HCEC 1CT (cell line): ENCODE results near the gene GOLGA3.
"Not testable (repeated sequence)": the region's sequence is repeated elsewhere in the genome, so short reads cannot be mapped to it uniquely, and the experiment has no call there.

Experiments used
- DNase-seq: peaks from one replicate; pipeline ENCODE4 v3.0.0-alpha.2; 2017

Gene GOLGA3

DNA sequence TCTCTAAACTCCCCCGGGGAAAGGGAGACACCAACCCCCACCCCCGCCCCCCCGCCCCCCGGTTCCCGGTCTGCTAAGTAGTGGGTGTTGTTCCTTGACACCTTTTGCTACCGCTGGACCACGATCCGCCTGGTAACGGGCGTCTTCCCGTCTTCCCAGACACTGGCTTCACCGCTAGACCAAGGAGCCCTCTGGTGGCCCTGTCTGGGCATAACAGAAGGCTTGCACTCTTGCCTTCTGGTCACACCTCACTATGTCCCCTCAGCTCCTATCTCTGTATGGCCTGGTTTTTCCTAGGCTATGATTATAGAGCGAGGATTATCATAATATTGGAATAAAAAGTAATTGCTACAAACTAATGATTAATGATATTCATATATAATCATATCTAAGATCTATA lies 19.3 kb downstream of the GOLGA3 start:
- not testable (repeated sequence) for DNase-seq

DNA sequence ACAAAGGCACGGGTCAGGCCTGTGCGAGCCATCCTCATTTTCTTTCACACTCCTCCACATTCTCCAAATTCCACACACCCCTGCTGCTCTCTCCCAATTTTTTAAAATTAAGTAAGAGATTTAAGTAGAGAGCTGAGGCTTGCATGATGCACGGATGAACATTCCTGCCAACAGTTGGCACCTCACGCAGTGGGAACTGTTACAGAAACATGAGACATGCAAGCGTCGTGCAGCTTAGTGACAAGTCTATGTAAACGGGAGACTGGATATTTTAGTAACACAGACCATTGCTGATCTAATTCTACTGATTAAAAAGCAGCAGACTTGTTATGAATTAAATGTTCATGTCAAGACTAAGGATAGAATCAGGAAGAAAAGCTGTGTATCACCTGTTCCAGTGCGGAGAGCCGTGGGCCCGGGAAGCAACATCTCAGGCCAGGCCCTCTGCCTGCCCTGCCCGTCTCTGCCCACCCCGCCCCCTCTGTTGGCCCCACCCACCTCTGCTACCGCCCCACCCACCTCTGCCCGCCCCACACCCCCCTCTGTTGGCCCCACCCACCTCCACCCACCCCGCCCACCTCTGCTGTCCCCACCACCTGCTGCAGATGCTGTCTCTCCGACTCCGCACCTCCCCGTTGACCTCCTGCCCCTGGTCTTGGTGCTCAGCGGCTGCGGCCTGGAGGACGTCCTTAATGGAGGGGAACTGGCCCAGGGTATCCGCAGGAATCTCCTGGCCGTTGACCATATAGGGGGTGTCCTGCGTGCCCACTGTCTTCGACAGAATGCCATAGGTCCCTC lies 21.2 kb downstream of the GOLGA3 start:
- no peak for DNase-seq

DNA sequence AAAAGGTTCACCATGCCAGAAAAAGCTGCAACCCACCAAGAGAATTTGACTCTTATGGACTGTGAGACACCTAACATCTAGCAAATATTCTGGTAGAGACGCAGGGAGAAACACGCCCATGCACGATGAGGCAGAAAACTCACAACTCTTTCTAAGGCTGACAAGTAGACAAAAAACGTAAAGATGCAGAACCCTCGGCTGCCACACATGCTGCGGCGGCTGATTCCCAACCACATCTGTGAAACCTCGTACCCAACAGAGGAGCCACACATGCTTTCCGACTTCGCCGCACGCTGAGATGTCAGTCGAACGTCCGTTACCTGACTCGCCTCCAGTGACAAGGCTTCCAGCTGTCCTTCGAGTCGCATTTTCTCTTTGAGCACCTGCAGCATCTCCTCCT lies 21.8 kb downstream of the GOLGA3 start:
- DNase-seq = no peak

DNA sequence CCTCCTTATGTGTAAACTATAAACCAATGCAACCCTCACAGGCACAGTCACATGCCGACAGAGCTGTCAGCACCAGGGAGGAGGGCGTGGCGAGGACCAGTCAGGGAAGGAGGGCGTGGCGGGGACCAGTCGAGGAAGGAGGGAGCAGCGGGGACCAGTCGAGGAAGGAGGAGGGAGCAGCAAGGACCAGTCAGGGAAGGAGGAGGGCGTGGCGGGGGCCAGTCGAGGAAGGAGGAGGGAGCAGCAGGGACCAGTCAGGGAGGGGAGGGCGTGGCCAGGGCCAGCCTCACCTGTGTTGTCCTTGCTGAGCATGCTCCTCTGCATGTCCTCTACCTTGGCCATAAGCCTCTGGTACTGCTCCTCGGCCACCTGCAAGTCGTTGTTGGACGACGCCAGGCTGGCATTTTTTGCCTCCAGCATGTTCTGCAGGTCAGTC lies 24.2 kb downstream of the GOLGA3 start:
- DNase-seq = no peak

DNA sequence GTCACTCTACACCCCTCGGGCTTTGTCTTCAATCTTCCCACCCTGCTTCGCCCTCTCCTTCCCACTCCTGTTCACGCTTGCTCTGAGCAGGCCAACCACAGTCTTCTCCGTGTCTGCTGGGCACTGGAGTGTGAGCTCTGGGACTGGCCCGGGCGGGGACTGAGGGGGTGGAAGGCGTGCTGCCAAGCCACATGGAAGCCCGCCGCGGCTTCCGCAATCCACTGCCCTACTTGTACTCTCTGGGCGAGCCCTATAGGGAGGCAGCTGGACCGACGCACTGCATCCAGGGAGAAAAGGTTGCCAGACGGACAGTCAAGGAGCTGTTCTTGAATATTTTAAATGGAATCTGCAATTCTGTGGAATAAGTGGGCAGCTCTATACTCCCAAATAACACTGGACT lies 24.8 kb downstream of the GOLGA3 start:
- no peak for DNase-seq

DNA sequence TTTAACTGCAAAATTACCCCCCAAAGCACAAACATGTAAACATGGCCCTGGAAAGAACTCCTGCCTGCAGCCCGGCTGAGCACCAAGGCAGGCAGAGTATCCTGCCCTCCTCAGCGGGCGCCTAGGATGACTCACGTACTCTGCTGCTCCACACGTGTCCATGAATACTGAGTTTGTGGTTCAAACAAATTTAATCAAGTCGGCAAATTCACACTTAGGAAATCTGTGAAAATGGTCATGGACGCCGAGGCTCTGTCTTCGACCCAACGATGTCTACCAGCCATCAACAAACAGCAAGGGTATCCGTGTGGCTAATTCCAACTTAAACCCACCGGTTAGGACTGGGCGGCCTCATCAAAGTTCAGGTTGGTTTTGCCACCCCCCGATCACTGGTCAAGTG lies 25.5 kb downstream of the GOLGA3 start:
- no peak for DNase-seq

DNA sequence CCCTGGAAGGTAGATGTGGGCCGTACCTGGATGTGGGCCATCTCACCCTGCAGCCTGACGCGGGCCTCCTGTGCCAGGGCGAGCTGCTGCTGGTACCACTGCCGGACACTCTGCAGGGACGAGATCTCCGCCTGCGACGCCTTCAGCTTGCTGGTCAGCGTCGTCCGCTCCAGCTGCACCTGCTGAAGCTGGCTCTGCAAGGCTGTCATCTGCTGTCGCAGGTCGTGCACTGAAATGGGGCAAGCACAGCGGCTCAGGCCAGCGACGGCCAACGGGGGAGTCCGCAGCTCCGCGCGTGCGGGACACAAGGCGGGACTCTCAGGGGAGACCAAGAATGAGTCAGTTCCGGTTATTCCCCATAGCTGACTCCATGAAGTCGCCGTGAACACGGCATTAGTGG lies 26.9 kb downstream of the GOLGA3 start:
- DNase-seq = no peak

DNA sequence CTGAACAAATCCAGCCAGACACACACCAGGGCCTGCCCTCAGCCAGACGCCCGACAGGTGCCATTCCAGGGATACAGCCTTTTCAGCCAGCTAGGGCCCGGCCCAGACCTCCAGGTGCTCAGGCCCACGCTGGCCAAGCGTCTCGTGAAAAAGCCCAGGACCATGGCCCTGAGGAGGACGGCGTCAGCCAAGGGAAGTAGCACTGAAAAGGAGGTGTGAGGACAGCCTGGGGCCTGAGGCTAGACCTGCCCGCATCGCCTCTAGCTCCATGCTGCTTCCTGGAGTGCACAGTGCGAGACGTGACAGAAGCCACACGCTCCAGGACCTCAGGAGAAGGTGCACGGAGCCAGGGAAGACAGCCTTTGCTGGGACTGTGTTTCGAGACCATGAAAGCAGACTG lies 29.8 kb downstream of the GOLGA3 start:
- DNase-seq = no peak

DNA sequence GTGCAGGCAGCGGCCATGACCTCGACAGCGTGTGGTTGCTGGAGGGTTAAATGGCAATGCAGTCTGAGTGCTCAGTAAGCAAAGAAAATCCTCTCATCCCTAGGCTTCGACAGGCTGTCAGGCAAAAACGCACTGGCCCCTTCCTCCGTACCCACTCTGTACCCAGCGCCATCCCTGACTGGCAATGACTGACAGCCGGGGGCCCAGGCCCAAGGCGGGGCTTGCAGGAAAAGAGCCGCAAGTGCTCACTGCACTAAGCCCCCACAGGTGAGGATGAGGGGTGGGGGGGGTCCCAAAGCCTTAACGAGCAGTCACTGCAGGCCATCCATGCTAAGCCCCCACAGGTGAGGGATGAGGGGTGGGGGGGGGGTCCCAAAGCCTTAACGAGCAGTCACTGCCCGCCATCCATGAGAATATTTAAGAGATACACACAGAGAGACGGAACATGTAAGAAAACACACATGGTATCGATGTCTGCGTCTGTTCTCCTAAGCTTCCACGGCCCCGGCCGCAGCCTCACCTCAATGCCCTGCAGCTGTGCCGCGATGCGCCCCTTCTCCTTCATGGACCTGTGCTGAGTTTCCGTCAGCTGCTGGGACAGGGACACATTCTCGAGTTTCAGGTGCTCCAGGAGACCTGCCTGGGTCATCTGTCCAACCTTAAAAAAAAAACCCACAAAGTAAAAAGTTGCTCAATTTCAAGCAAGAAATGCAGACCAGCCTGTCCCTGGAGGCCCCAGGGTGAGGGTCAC lies 30.7 kb downstream of the GOLGA3 start:
- no peak for DNase-seq

DNA sequence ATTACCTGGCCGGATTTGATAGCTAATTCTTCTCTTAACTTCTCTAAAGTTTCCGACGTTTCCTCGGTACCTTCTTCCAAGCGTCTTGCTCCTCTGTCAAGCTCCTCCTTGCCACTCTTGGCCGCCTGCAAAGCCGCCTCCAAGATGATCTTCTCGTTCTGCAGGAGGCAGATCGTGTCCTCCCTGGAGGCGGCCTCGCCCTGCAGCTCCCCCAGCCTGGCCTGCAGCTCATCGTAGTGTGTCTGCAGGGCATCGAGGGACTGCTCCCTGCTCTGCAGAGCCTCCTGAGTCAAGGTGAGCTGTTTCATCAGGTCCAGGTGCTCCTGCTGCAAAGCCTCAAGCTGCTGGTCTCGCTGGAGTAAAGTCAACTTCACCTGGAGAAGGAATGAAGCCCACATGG lies 32.8 kb downstream of the GOLGA3 start:
- no peak for DNase-seq

DNA sequence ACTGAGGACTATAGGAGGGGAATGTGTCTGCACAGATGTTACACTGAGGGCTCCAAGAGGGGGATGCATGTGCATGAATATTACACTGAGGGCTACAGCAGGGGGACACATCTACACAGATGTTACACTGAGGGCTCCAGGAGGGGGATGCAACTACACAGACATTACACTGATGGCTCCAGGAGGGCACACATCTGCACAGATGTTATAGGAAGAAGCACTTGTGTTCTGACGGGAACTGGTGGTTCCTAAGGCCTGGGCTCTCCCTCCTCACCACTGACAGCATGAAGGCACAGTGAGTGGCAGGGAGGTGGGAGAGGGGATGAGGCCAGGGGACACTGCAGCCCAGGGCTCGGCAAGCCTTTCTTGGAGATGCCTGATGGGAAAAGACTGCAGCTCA lies 36.7 kb downstream of the GOLGA3 start:
- DNase-seq = not testable (repeated sequence)

DNA sequence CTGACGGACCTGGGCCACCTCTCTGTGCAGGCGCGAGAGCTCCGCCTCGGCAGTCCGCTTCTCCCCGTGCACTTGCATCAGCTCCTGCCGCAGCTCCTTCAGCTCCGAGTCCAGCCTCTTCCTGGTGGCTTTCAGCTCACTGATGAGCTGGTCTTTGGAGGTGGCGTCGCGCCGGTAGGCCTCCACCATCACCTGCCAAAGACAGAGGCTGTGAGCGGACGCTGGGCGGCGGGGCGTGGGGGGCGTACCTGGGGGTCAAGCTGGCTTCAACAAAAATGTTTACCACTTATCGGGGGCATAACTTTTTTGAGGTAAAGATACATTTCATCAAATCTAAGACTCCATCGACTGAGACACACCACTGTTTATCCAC lies 39.6 kb downstream of the GOLGA3 start:
- no peak for DNase-seq

DNA sequence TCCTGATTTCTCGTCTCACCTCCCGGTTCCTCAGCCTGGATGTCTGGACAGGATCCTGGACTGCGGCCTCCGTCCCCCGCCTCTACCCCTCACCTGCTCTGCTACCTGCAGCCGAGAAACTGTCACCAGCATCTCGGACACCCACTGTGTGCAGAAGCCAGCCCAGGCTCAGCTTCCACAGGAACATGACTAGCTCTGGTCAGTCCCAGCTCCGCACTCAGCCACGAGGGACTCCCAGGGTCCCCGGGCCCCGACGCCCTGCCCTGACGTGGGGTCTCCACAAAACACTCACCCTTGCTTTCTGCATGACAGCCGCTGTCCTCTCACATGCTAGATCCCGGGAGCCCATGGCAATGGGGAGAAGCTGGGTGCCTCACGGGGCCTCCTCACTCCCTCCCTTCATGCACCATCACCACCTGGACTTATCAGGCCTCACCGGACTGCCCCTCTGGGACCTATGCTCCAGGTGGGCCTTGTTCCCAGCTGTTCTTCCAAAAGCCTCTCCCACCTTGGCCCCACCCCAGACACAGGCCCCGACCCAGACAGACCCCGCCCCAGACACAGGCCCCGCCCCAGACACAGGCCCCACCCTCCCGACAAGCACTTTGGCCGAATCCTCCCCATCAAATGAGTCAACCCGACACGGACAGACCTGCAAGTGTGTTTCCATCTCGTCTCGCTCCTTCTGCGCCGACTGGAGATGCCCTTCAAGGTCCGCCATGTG lies 40.1 kb downstream of the GOLGA3 start:
- no peak for DNase-seq

DNA sequence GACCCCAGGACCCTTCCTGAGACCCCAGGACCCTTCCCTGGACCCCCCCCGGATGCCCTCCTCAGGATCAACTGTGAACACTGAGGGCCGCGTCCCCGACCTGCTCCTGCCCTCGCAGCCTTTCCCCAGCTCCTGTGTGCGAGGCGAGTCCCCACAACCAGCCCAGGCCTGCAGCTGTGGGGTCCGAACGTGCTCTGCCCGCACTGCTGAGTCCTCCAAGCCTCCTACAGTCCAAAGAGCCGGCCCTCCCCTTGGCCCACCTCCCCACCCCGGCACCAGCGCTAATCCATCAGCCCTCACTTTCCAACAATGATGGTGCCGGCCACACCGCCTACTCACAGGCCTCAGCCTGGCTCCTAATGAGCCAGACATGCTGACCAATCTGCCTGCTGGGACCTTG lies 40.8 kb downstream of the GOLGA3 start:
- DNase-seq = no peak

DNA sequence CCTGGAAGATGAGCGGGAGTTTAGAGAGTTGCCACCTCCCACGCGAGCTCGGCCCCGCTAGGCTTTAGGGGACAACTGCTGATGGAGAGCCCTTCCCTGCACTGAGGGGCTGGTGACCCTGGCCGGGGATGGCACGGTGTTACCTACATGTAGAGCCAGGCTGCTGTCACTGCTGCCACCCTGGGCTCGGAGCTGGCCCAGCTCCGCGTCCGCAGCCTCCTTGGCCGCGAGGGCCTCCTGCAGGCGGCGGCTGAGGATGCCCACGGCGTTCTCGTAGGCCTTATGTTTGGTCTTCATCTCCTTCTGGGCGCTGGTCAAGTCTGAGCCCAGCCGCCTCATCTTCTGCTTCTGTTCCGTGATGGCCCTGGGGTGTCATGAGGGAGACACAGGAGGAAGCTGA lies 42.5 kb downstream of the GOLGA3 start:
- no peak for DNase-seq

DNA sequence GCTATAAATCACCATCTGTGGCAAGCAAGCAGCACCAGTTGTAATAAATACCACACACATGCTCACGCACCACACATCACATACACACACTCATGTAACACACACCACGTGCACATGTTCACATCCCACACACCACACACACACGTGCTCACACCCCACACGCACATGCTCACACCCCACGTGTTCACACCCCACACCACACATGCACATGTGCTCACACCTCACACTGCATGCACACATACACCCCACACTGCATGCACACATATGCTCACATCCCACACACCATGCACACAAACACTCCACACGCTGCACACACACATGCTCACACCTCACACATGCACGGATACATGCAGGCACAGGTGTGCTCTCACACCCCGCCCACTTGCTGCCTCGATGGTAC lies 44.1 kb downstream of the GOLGA3 start:
- DNase-seq = no peak

DNA sequence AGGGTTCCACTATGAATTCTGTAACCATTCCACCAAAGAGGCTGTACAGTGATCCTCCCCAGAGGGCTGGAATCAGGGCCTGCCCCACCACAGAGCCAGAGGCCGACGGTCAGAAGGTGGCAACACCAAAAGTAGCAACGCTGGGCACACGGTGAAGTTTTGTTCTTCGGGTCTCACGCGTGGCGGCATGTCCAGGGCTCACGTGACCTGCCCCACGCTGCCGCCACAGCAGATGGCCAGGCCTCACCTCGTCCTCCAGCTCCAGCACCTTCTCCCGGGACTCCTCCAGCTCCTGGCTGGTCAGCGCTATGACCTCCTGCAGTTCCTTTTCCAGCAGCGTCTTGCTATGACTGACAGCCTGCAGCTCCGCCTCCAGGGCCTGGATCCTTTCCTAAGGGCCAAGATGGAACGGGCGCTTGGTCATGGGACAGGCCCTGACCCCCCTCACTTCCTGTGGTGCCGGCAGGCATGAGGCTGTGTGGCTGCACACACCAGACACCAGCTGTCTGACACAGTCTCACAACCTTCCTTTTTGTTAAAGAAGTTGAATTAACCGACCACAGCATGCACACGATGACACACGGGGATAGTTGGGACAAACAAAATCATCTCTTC lies 44.6 kb downstream of the GOLGA3 start:
- no peak for DNase-seq

DNA sequence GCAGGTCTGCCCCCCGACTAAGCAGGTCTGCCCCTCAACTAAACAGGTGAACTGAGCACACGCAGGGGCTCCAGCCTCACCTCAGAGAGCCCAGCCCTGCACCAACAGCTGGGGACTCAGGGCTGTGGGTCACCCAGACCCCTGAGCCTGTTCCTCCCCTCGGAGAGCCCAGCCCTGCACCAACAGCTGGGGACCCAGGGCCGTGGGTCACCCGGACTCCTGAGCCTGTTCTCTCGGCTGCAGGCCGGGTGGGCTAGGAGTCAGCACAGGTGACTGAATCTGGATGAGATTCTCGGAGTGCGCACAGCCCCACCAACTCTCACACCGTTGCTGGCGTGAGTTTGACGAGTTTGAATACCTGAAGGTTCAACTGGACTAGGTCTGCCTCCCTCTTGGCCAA lies 46.7 kb downstream of the GOLGA3 start:
- DNase-seq = no peak

DNA sequence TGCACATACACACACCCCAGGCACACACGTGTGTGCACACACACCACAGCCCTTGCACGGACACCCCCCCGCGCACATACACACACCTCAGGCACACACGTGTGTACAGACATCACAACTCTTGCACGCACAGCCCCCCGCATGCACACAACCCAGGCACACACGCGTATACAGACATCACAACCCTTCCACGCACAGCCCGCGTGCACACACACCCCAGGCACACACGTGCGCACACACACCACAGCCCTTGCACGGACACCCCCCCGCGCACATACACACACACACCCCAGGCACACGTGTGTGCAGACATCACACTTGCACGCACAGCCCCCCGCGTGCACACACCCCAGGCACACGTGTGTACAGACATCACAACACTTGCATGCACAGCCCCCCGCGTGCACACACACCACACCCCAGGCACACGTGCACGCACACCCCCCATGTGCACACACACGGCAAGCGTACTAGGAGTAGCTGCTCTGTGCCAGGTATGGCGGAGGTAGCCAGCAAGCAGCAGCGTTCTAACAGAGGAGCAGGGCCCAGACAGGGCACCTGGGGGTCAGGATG lies 48.8 kb downstream of the GOLGA3 start:
- no peak for DNase-seq

DNA sequence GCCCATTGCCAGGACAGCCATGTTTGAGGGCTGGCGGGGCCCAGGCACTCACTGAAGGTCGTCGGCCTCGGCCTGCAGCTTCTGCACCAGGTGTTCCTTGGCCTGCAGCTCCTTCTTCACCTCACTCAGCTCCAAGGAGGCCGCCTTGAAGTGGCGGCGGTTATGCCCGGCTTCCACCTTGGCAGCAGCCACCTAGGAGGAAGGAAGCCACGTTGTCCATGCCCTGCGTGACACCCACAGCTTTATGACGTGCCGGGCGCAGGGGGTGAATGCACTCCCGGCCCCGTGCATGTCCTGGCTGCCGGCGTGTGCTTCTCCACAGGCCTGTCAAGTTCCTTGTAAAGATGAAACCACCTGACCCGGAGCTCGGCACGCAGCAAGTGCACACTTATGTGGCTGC lies 51.1 kb downstream of the GOLGA3 start:
- DNase-seq = no peak

DNA sequence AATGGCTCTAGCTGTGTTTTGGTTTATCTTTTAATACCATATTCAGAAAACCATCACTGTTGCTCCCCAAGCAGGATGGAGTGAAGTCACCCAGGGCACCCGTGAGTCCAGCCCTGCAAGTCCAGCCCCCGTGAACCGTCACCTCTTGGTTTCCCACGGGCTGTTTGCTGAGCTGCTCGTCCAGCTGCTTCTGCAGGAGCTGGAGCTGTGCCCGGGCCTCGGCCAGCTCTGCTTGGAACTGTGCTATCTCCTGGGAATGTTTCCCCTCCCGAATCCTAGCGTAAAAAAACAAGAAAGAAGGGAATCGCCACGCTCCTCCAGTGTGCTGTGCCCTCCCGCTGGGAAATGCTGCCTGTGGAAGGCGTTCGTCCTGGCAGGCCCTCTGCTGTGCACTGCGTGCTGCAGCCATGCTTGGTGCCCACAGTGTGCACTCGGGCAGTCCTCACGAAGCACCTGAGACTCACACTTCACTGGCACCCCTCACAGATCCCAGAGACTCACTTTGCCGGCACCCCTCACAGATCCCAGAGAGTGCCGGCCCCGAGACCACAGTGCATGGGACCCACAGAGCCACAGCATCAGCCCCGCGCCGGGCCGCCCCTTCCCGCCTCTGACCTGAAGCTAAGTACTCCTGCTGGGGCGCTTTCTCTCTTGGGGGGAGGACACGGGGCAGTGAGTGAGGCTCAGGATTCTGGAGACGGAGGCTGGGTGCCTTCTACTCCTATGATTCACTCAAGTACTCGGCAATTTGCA lies 51.7 kb downstream of the GOLGA3 start:
- DNase-seq = no peak

DNA sequence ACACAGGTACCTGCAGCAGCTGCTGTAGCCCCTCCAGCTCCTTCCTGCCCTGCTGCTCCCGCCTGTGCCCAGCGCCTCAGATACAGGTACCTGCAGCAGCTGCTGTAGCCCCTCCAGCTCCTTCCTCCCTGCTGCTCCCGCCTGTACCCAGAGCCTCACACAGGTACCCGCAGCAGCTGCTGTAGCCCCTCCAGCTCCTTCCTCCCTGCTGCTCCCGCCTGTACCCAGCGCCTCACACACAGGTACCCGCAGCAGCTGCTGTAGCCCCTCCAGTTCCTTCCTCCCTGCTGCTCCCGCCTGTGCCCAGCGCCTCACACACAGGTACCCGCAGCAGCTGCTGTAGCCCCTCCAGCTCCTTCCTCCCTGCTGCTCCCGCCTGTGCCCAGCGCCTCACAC lies 52.4 kb downstream of the GOLGA3 start:
- not testable (repeated sequence) for DNase-seq
